ENCODE data around the gene NF2.

GRCh38 chr22:29689206-29689879 is 85.9 kb downstream of the NF2 start:
- TF ChIP-seq CTCF (conservative IDR thresholded peaks at IDR 0.05; ENCODE audit: low read length), result no peak
- no peak for TF ChIP-seq EZH2phosphoT487 (IDR thresholded peaks at IDR 0.05; ENCODE audit: borderline replicate concordance)
